Adrenal gland (tissue), 5 donors: Measurements from ENCODE around the gene BRD1.

Source experiments
- CTCF ChIP-seq, 6 experiments: fragments of 450-650 bp in 4 of 6; fragments of 200-600 bp in 2 of 6; sonication (generic) in 1 of 6; IDR thresholded peaks; 1 replicate in 5 of 6; 2 replicates in 1 of 6; pipeline versions ENCODE4 v1.5.1 to v1.8.0; 2016 to 2021; ENCODE audit warnings: antibody characterized with exemption in 6 of 6, mild to moderate bottlenecking in 2 of 6, moderate library complexity in 1 of 6
- POLR2A ChIP-seq, 2 donors: fragments of 450-650 bp; IDR thresholded peaks; one replicate each; pipeline ENCODE4 v1.6.1; 2017; ENCODE audit warnings: antibody characterized with exemption in 2 of 2, mild to moderate bottlenecking in 2 of 2, moderate library complexity in 1 of 2
- donor health status: DM: no; HTN: no; CAD: no.

- TF ChIP-seq CTCF (IDR thresholded peaks at IDR 0.05) (no peak), POLR2A (IDR thresholded peaks at IDR 0.05) (no peak)
Observed at GRCh38 chr22:49760630-49761571, 66.8 kb downstream of the BRD1 start.
